ENCODE data around the gene GABPB1. TPM values are rescaled to one million over a fixed set of nuclear protein-coding genes. Genes with fewer than 3 reads are reported as not detected.
A peak's percentile ranks its signal among the peaks of the same experiment; 100 is the strongest.

GABPB1 gene
- total RNA-seq, 2 donors from 2014 or later: 41.1 to 53.8 TPM

GRCh38 chr15:50312636-50313035 is 42.4 kb downstream of the GABPB1 start:
- peaks cover 0 to 7% of the 10 kb centered on the region in 2 donors for H3K9me3 Mint-ChIP-seq
- DNase-seq (ENCODE audit: low spot score in 2 of 2): no peak
- H3K36me3 Mint-ChIP-seq: peaks cover 9 to 26% of the 10 kb centered on the region in 2 donors
- ATAC-seq: peak in 1 of 2 donors; percentile 24
- H3K27ac Mint-ChIP-seq: peak overlapping the region in 1 of 2 donors; percentile 22

DNA sequence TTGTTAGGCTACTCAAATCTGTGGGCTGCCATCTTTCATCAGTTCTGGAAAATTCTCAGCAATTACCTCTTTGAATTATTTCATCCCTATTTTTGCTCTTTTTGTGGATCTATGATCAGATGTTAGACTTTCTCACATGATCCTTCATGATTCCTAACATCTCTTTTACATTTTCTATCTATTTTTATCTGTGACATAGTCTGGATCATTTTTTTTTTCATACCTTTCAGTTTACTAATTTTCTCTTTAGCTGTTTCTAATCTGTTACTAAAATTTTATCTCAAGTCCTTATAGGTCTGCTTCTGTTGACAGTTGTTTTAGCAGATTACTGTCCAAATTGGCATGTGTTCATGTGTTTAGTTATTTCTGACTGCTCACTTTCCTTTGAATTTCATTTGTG is 47.2 kb downstream of the GABPB1 start:
- peaks cover 19 to 42% of the 10 kb centered on the region in 2 donors for H3K36me3 Mint-ChIP-seq
- no peak for ATAC-seq

DNA sequence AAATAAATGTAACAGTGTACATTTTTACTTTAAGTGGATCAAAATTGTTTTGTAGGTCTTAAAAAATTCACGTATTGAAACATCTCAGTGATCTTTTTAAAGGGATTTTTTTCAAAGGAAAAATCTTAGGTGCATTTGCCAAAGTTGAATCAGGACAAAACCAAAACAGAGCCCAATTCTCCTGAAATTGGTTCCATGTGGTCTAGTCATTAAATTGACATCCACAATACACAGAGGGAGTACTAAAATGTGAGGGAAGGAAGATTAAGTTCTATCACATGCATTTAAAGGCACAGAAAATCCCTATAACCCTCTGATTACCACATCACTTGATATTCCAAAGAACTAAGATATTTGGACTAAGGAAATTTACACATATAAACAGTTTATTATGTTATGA is 50.2 kb downstream of the GABPB1 start:
- DNase-seq (ENCODE audit: low spot score in 2 of 2): no peak
- ATAC-seq: no peak
- Mint-ChIP-seq H3K36me3 (peaks cover 19 to 49% of the 10 kb centered on the region in 2 donors), H3K27ac (no peak overlapping the region), H3K9me3 (peaks cover 0 to 7% of the 10 kb centered on the region in 2 donors)

More for the DNA sequence above, 47.2 kb downstream of the GABPB1 start:
- H3K27ac Mint-ChIP-seq: no peak overlapping the region
- no peak for DNase-seq (ENCODE audit: low spot score in 2 of 2)
- peaks cover 0 to 7% of the 10 kb centered on the region in 2 donors for H3K9me3 Mint-ChIP-seq

GRCh38 chr15:50302581-50302980 is 52.4 kb downstream of the GABPB1 start:
- peak overlapping the region in 1 of 2 donors; percentile 69 for H3K27ac Mint-ChIP-seq
- H3K9me3 Mint-ChIP-seq: no peaks in the 10 kb centered on the region
- ATAC-seq (no peak), DNase-seq (ENCODE audit: low spot score in 2 of 2) (no peak)
- H3K36me3 Mint-ChIP-seq: peaks cover 10 to 37% of the 10 kb centered on the region in 2 donors

GRCh38 chr15:50298340-50298739 is 56.7 kb downstream of the GABPB1 start:
- DNase-seq (ENCODE audit: low spot score in 2 of 2): no peak
- Mint-ChIP-seq H3K9me3 (no peaks in the 10 kb centered on the region), H3K27ac (no peak overlapping the region), H3K36me3 (peaks cover 0 to 30% of the 10 kb centered on the region in 2 donors)
- ATAC-seq: no peak

- no peaks in the 10 kb centered on the region for H3K9me3 Mint-ChIP-seq
- no peak for ATAC-seq
These were observed 59.0 kb downstream of the GABPB1 start for GRCh38 chr15:50295966-50296365.

DNA sequence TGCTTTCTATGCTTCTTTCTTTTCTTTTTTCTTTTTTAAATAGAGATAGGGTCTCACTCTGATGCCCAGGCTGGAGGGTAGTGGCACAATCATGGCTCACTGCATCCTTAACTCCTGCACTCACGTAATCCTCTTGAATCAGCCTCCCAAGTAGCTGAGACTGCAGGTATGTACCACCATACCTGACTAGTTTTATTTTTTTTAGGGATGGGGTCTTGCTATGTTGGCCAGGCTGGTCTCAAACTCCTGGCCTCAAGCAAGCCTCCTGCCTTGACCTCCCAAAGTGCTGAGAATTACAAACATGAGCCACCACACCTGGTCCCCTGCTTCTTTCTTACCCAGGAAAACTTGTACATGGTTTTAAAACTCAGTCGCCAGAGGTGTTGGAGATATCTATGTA is 65.2 kb downstream of the GABPB1 start:
- no peaks in the 10 kb centered on the region for H3K9me3 Mint-ChIP-seq
- H3K36me3 Mint-ChIP-seq: peaks cover 0 to 24% of the 10 kb centered on the region in 2 donors
- no peak for DNase-seq (ENCODE audit: low spot score in 2 of 2)
- ATAC-seq: no peak
- H3K27ac Mint-ChIP-seq: no peak overlapping the region

More at GRCh38 chr15:50295966-50296365, 59.0 kb downstream of the GABPB1 start:
- DNase-seq (ENCODE audit: low spot score in 2 of 2): no peak
- H3K27ac Mint-ChIP-seq: no peak overlapping the region
- peaks cover 0 to 20% of the 10 kb centered on the region in 2 donors for H3K36me3 Mint-ChIP-seq

GRCh38 chr15:50287324-50288116 is 67.5 kb downstream of the GABPB1 start:
- Mint-ChIP-seq H3K27ac (no peak overlapping the region), H3K9me3 (no peaks in the 10 kb centered on the region), H3K36me3 (peaks cover 0 to 24% of the 10 kb centered on the region in 2 donors)
- no peak for ATAC-seq
- no peak for DNase-seq (ENCODE audit: low spot score in 2 of 2)

- no peak overlapping the region for H3K27ac Mint-ChIP-seq
- peaks cover 0 to 16% of the 10 kb centered on the region in 2 donors for H3K36me3 Mint-ChIP-seq
- DNase-seq (ENCODE audit: low spot score in 2 of 2) (no peak), ATAC-seq (no peak)
- H3K9me3 Mint-ChIP-seq: no peaks in the 10 kb centered on the region
These were observed 73.6 kb downstream of the GABPB1 start for GRCh38 chr15:50281427-50281826.

GRCh38 chr15:50280271-50280670 is 74.7 kb downstream of the GABPB1 start:
- Mint-ChIP-seq H3K36me3 (peaks cover 0 to 16% of the 10 kb centered on the region in 2 donors), H3K27ac (peak overlapping the region; percentile 50 to 75), H3K9me3 (no peaks in the 10 kb centered on the region)
- ATAC-seq (no peak), DNase-seq (ENCODE audit: low spot score in 2 of 2) (no peak)

- Mint-ChIP-seq H3K27ac (no peak overlapping the region), H3K36me3 (peaks cover 0 to 16% of the 10 kb centered on the region in 2 donors), H3K9me3 (no peaks in the 10 kb centered on the region)
- ATAC-seq (no peak), DNase-seq (ENCODE audit: low spot score in 2 of 2) (no peak)
These were observed 76.5 kb downstream of the GABPB1 start for GRCh38 chr15:50278496-50278895.

DNA sequence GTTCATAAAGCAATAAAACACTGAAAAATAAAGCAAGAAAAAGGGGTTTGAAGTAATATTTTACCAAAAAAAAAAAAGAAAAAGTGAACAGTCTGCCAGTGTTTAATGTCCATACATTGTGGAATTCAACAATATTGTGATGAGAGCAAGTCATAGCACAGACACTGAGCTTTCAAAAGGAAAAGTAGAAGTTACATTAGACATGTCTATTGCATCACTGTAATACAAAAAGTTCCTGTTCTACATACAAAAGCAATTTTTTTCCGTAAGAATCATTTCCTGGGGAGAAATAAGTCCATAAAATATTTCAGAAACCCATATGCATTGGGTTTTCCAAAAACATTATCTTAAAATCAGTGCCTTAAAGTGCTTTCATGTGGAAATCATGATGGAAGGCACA is 77.6 kb downstream of the GABPB1 start:
- no peak overlapping the region for H3K27ac Mint-ChIP-seq
- no peaks in the 10 kb centered on the region for H3K9me3 Mint-ChIP-seq
- DNase-seq (ENCODE audit: low spot score in 2 of 2) (no peak), ATAC-seq (no peak)
- H3K36me3 Mint-ChIP-seq: peaks cover 0 to 16% of the 10 kb centered on the region in 2 donors

DNA sequence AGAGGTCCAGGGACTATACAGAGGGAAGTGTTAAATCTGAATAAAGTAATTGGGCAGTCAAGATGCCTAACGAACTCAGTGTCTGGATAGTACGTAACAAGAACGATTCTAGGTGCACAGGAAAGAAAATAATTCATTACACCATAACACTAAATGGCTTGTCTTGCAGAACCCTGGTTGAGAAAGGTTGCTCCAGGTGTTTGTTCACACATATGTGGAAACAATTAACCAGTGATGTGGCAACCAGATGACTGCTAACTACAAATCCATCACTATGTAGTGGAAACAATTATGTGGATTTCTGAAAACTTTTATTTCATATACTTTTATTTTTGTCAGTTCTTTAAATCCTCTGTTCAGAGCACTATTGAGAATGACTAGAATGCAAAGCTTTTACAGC is 79.1 kb downstream of the GABPB1 start:
- peak overlapping the region in 1 of 2 donors; percentile 46 for H3K27ac Mint-ChIP-seq
- H3K36me3 Mint-ChIP-seq: peaks cover 0 to 16% of the 10 kb centered on the region in 2 donors
- peak; percentile 34 to 86 for ATAC-seq
- DNase-seq (ENCODE audit: low spot score in 2 of 2): no peak
- no peaks in the 10 kb centered on the region for H3K9me3 Mint-ChIP-seq

- peak in 1 of 2 donors; percentile 60 for ATAC-seq
- H3K27ac Mint-ChIP-seq: peak overlapping the region in 1 of 2 donors; percentile 25
- no peaks in the 10 kb centered on the region for H3K9me3 Mint-ChIP-seq
- H3K36me3 Mint-ChIP-seq: peaks cover 0 to 16% of the 10 kb centered on the region in 2 donors
- DNase-seq (ENCODE audit: low spot score in 2 of 2): no peak
These were observed 79.9 kb downstream of the GABPB1 start for GRCh38 chr15:50275091-50275490.

DNA sequence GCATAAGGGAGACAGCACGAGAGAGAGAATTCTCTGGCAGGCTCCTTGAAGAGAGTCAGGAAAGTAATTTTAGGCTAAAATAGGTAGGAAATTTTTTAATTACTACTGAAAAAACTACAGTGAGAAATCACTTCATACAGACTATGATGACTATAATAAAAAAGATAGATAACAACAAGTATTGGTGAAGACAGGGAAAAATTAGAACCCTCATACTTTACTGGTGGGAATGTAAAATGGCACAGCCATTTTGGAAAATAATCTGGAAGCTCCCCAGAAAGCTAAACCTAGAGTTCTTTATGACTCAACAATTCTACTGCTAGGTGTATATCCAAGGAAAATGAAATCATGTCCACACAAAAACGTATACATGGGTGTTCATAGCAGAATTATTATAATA is 87.4 kb downstream of the GABPB1 start:
- no peak for DNase-seq (ENCODE audit: low spot score in 2 of 2)
- H3K9me3 Mint-ChIP-seq: peaks cover 0 to 10% of the 10 kb centered on the region in 2 donors
- H3K27ac Mint-ChIP-seq: no peak overlapping the region
- no peak for ATAC-seq
- H3K36me3 Mint-ChIP-seq: peaks cover 0 to 9% of the 10 kb centered on the region in 2 donors

GRCh38 chr15:50265620-50266019 is 89.4 kb downstream of the GABPB1 start, which contains the start of gene HDC:
Gene HDC (minus strand): TSS chr15:50265726. CDS start chr15:50265623, 103 bp downstream.
- peaks cover 0 to 11% of the 10 kb centered on the region in 2 donors for H3K9me3 Mint-ChIP-seq

GRCh38 chr15:50262533-50262932 is 92.5 kb downstream of the GABPB1 start:
- ATAC-seq: peak; percentile 65 to 80
- Mint-ChIP-seq H3K36me3 (peaks cover 0 to 9% of the 10 kb centered on the region in 2 donors), H3K9me3 (peaks cover 0 to 11% of the 10 kb centered on the region in 2 donors), H3K27ac (peak overlapping the region; percentile 94 to 99)
- DNase-seq (ENCODE audit: low spot score in 2 of 2): peak; percentile 55 to 85

More at GRCh38 chr15:50265620-50266019, 89.4 kb downstream of the GABPB1 start, which contains the start of gene HDC:
- ATAC-seq (no peak), DNase-seq (ENCODE audit: low spot score in 2 of 2) (no peak)
- H3K36me3 Mint-ChIP-seq: peaks cover 0 to 9% of the 10 kb centered on the region in 2 donors
- no peak within 1 kb of the TSS for H3K27ac Mint-ChIP-seq
